ENCODE data around the gene NKAPL. TPM values are rescaled to one million over a fixed set of nuclear protein-coding genes. Genes with fewer than 3 reads are reported as not detected.
A peak's percentile ranks its signal among the peaks of the same experiment; 100 is the strongest.

NKAPL gene
- total and polyA plus RNA-seq, 2 donors (not counting 1 experiment from before 2014, with no cell fraction given), result 1.2 to 3.3 TPM

DNA sequence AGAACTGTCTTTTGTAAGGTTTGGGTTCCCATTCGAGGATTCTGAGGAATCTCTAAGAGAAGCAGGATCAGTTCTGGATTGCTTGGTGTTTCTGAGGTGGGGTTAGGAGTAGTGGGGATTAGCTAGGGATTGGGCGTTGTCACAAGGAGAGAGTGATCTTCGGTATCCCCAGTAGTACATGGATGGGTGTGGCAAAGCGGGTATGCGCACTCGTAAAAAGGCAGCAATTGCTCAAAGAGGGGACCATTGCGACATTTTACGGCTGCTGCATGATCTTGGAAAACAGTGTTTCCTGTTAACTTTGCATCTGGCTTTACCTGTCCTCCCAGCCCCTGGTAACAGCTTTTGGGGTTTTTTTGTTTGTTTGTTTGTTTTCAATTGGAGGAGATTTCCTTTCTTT, 43.7 kb upstream of the NKAPL start:
- H3K4me2 ChIP-seq (ENCODE audit: extremely low read depth, insufficient read depth, low read length), result no peak overlapping the region
- H3K4me1 ChIP-seq (ENCODE audit: control insufficient read depth, extremely low read depth, insufficient read depth, low read length), result peaks cover 2% of the 10 kb centered on the region
- H2AFZ ChIP-seq (ENCODE audit: low read length), result peak overlapping the region; percentile 8
- H3K9me3 ChIP-seq (ENCODE audit: control insufficient read depth, insufficient read depth, low read depth, low read length), result no peaks in the 10 kb centered on the region
- DNase-seq (ENCODE audit: low read depth in 2 of 2), result peak in 1 of 2 donors; percentile 46
- H4K20me1 ChIP-seq (ENCODE audit: control insufficient read depth, extremely low read depth, insufficient read depth, low read length), result no peaks in the 10 kb centered on the region
- peak overlapping the region in 2 of 4 experiments; percentile 8 to 44 for H3K4me3 ChIP-seq (replicated peaks in 1 of 4; ENCODE audit: control extremely low read depth in 1 of 4, insufficient read depth in 1 of 4, low read depth in 3 of 4, low read length in 4 of 4)
- H3K27ac ChIP-seq (ENCODE audit: insufficient read depth, low read length), result no peak overlapping the region
- peaks cover 12% of the 10 kb centered on the region for H3K27me3 ChIP-seq (ENCODE audit: control insufficient read depth, insufficient read depth, low read length)
- TF ChIP-seq, protein P1, sequence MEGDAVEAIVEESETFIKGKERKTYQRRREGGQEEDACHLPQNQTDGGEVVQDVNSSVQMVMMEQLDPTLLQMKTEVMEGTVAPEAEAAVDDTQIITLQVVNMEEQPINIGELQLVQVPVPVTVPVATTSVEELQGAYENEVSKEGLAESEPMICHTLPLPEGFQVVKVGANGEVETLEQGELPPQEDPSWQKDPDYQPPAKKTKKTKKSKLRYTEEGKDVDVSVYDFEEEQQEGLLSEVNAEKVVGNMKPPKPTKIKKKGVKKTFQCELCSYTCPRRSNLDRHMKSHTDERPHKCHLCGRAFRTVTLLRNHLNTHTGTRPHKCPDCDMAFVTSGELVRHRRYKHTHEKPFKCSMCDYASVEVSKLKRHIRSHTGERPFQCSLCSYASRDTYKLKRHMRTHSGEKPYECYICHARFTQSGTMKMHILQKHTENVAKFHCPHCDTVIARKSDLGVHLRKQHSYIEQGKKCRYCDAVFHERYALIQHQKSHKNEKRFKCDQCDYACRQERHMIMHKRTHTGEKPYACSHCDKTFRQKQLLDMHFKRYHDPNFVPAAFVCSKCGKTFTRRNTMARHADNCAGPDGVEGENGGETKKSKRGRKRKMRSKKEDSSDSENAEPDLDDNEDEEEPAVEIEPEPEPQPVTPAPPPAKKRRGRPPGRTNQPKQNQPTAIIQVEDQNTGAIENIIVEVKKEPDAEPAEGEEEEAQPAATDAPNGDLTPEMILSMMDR (conservative IDR thresholded peaks at IDR 0.05 in 1 of 2, IDR thresholded peaks at IDR 0.05 in 1 of 2; ENCODE audit: low read depth in 1 of 2, low read length in 2 of 2), result no peak
- no peak for TF ChIP-seq EZH2 (IDR thresholded peaks at IDR 0.05; ENCODE audit: low read length, missing control alignments)
- H3K9ac ChIP-seq (ENCODE audit: insufficient read depth, low read length), result no peak overlapping the region
- no peaks in the 10 kb centered on the region for H3K79me2 ChIP-seq (ENCODE audit: control insufficient read depth, insufficient read depth, low read length)
- H3K36me3 ChIP-seq (ENCODE audit: control insufficient read depth, insufficient read depth, low read length), result no peaks in the 10 kb centered on the region

DNA sequence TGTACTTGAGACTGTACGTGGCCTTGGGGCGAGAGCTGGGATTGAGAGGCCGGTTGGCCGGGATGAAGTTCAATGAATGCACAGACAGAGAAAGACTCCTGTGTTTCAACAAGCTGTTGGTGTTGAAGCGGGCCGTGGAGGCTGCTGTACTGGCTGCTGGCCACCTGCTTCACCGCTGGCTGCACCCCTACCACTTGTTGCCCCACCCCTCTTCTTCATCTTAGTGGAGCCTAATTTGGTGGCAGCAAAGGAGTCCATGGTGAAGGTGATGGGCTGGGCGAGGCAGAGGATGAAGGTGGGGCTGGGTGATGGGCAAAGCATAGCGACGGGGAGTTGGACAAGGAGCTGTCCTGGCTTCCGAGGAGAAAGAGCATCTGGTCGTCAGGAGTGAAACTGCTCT, 41.2 kb upstream of the NKAPL start:
- no peak overlapping the region for H3K4me2 ChIP-seq (ENCODE audit: extremely low read depth, insufficient read depth, low read length)

DNA sequence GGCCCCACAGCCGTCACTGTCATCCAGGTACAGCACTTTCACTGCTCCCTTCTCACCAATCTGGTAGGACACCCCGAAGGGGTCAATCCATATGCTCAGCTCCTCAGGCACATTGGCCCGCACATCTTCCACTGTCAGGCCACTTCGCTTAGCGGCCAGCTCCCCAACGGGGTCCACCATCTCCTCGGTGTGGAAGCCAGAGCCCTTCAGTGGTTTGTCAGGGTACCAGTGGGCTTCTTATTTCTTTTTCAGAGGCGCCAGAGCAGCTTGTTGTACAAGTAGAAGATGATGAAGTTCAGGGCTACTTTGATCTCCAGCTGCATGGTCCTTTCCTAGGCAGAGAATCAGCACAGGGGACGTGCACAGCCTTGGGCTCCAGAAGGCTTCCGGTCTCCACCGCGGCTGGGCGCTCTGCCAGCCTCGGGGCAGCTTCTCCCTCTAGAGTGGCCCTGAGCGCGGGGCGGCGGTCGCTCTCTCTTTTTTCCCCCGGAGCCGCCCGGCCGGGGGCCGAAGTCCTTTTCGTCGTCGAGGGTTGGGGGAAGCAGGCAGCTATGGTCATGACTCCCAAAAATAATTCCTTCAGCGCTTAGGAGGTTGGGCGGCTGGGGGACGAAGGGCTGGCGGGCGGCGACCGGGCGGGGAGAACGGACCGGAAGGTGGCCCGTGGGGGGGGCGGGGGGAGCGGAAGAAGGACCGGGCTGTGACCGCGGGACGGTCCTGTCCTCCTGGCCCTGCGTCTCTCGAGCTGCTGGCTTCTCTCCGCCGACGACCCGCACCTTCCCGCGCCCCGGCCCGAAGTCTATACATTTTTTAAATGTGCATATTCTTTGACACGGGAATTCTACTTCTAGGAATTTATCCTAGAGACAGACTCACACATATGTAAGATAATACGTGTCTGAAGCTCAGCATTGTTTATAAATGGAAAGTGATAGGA, 40.5 kb upstream of the NKAPL start:
- H3K36me3 ChIP-seq (ENCODE audit: control insufficient read depth, insufficient read depth, low read length), result no peaks in the 10 kb centered on the region
- peak overlapping the region; percentile 82 for H2AFZ ChIP-seq (ENCODE audit: low read length)
- peaks cover 2% of the 10 kb centered on the region for H3K4me1 ChIP-seq (ENCODE audit: control insufficient read depth, extremely low read depth, insufficient read depth, low read length)
- H3K27ac ChIP-seq (ENCODE audit: insufficient read depth, low read length), result no peak overlapping the region
- no peaks in the 10 kb centered on the region for H4K20me1 ChIP-seq (ENCODE audit: control insufficient read depth, extremely low read depth, insufficient read depth, low read length)
- H3K4me2 ChIP-seq (ENCODE audit: extremely low read depth, insufficient read depth, low read length), result peak overlapping the region; percentile 82
- H3K9ac ChIP-seq (ENCODE audit: insufficient read depth, low read length), result peak overlapping the region; percentile 59
- peak overlapping the region; percentile 46 to 70 (median 62) for H3K4me3 ChIP-seq (replicated peaks in 1 of 4; ENCODE audit: control extremely low read depth in 1 of 4, insufficient read depth in 1 of 4, low read depth in 3 of 4, low read length in 4 of 4)
- no peaks in the 10 kb centered on the region for H3K79me2 ChIP-seq (ENCODE audit: control insufficient read depth, insufficient read depth, low read length)
- peaks cover 5% of the 10 kb centered on the region for H3K27me3 ChIP-seq (ENCODE audit: control insufficient read depth, insufficient read depth, low read length)
- H3K9me3 ChIP-seq (ENCODE audit: control insufficient read depth, insufficient read depth, low read depth, low read length), result no peaks in the 10 kb centered on the region
- TF ChIP-seq, protein P1 (conservative IDR thresholded peaks at IDR 0.05 in 1 of 2, IDR thresholded peaks at IDR 0.05 in 1 of 2; ENCODE audit: low read depth in 1 of 2, low read length in 2 of 2), result no peak
- no peak for TF ChIP-seq EZH2 (IDR thresholded peaks at IDR 0.05; ENCODE audit: low read length, missing control alignments)
- DNase-seq (ENCODE audit: low read depth in 2 of 2), result peak; percentile 64 to 69

More for the DNA sequence above, 41.2 kb upstream of the NKAPL start:
- H3K4me1 ChIP-seq (ENCODE audit: control insufficient read depth, extremely low read depth, insufficient read depth, low read length), result peaks cover 2% of the 10 kb centered on the region
- no peaks in the 10 kb centered on the region for H3K9me3 ChIP-seq (ENCODE audit: control insufficient read depth, insufficient read depth, low read depth, low read length)
- DNase-seq (ENCODE audit: low read depth in 2 of 2), result no peak
- TF ChIP-seq, protein P1 (conservative IDR thresholded peaks at IDR 0.05 in 1 of 2, IDR thresholded peaks at IDR 0.05 in 1 of 2; ENCODE audit: low read depth in 1 of 2, low read length in 2 of 2), result no peak
- TF ChIP-seq EZH2 (IDR thresholded peaks at IDR 0.05; ENCODE audit: low read length, missing control alignments), result no peak
- H3K27ac ChIP-seq (ENCODE audit: insufficient read depth, low read length), result no peak overlapping the region
- no peaks in the 10 kb centered on the region for H3K79me2 ChIP-seq (ENCODE audit: control insufficient read depth, insufficient read depth, low read length)
- H3K36me3 ChIP-seq (ENCODE audit: control insufficient read depth, insufficient read depth, low read length), result no peaks in the 10 kb centered on the region
- H4K20me1 ChIP-seq (ENCODE audit: control insufficient read depth, extremely low read depth, insufficient read depth, low read length), result no peaks in the 10 kb centered on the region
- no peak overlapping the region for H3K9ac ChIP-seq (ENCODE audit: insufficient read depth, low read length)
- no peak overlapping the region for H2AFZ ChIP-seq (ENCODE audit: low read length)
- peak overlapping the region in 1 of 4 experiments; percentile 66 for H3K4me3 ChIP-seq (replicated peaks in 1 of 4; ENCODE audit: control extremely low read depth in 1 of 4, insufficient read depth in 1 of 4, low read depth in 3 of 4, low read length in 4 of 4)
- peaks cover 5% of the 10 kb centered on the region for H3K27me3 ChIP-seq (ENCODE audit: control insufficient read depth, insufficient read depth, low read length)

All from fibroblast of lung (primary cell).